Breast epithelium (tissue), 4 donors: ENCODE data around the gene RBM8A. TPM values are rescaled to one million over a fixed set of nuclear protein-coding genes. Genes with fewer than 3 reads are reported as not detected.

Experiments used
- DNase-seq, 2 donors: peaks; one replicate each; pipeline ENCODE4 v3.0.0-alpha.2; 2019; ENCODE audit warnings: low spot score in 2 of 2
- H3K27ac ChIP-seq, 2 donors: fragments of 200-600 bp; sonication (generic) in 1 of 2; one replicate each; pipeline ENCODE4 v1.5.1; 2016 to 2019; ENCODE audit warnings: mild to moderate bottlenecking in 1 of 2
- H3K27me3 ChIP-seq, 2 donors: fragments of 200-600 bp; sonication (generic) in 1 of 2; one replicate each; pipeline versions ENCODE4 v1.5.1 to v1.6.0; 2017 to 2019; ENCODE audit warnings: control low read depth in 1 of 2, mild to moderate bottlenecking in 1 of 2
- H3K36me3 ChIP-seq: fragments of 200-600 bp; one replicate; pipeline ENCODE4 v1.5.1; 2019
- H3K4me1 ChIP-seq, 2 donors: fragments of 200-600 bp; sonication (generic); one replicate each; pipeline ENCODE4 v1.5.1; 2016 to 2019; ENCODE audit warnings: control low read depth in 1 of 2
- H3K4me3 ChIP-seq, 3 donors: fragments of 200-600 bp; sonication (generic); 1 replicate in 2 of 3; 2 replicates in 1 of 3; pipeline ENCODE4 v1.5.1; 2016 to 2019; ENCODE audit warnings: mild to moderate bottlenecking in 3 of 3, moderate library complexity in 2 of 3
- H3K9me3 ChIP-seq, 2 donors: fragments of 200-600 bp; sonication (generic) in 1 of 2; one replicate each; pipeline ENCODE4 v1.5.1; 2016 to 2019; ENCODE audit warnings: control low read depth in 1 of 2
- CTCF ChIP-seq, 3 donors: fragments of 450-650 bp; IDR thresholded peaks; one replicate each; pipeline ENCODE4 v1.5.1; 2016 to 2017; ENCODE audit warnings: antibody characterized with exemption in 3 of 3, mild to moderate bottlenecking in 3 of 3, moderate library complexity in 3 of 3
- POLR2A ChIP-seq: fragments of 450-650 bp; IDR thresholded peaks from one replicate; pipeline ENCODE4 v1.6.1; 2016; ENCODE audit warnings: antibody characterized with exemption, mild to moderate bottlenecking, moderate library complexity
- POLR2AphosphoS5 ChIP-seq, 3 donors: sonication (generic); formaldehyde crosslinking; IDR thresholded peaks; one replicate each; pipeline ENCODE4 v1.6.1; 2017; ENCODE audit warnings: antibody characterized with exemption in 3 of 3
- intact Hi-C: fragments of 100-400 bp; cut with DNase I; formaldehyde crosslinking; loops from one replicate; pipeline ENCODE4 v1.15.1; 2023; ENCODE audit warnings: low total_unique reads
- total RNA-seq, 3 donors: library from RNA; depleted of rRNA; stranded (reverse); fragments of >200 nt; gene quantifications; one replicate each; pipeline ENCODE4 v1.1.0, GENCODE V29; 2016

The RBM8A gene
- 100 to 1,000 TPM; 115 to 137 (median 128) TPM for total RNA-seq

GRCh38 chr1:145927063-145927886, at the start of gene RBM8A:
Gene RBM8A (minus strand): TSS chr1:145927484. CDS start chr1:145927426, 58 bp downstream.
- no peaks in the 10 kb centered on the region for H3K27me3 ChIP-seq
- peak within 1 kb of the TSS; percentile 63 to 82 (median 67) for H3K4me3 ChIP-seq
- H3K27ac ChIP-seq: peak within 1 kb of the TSS; percentile 96 to 97
- H3K4me1 ChIP-seq: peaks cover 0 to 5% of the 10 kb centered on the region in 2 donors
- TF ChIP-seq CTCF (IDR thresholded peaks at IDR 0.05): peak; percentile 67 to 77 (median 74)
- TF ChIP-seq POLR2AphosphoS5 (IDR thresholded peaks at IDR 0.05): peak; percentile 99 to 100 (median 99)
- TF ChIP-seq POLR2A: peak; percentile 98
- no peaks in the 10 kb centered on the region for H3K36me3 ChIP-seq
- H3K9me3 ChIP-seq: no peaks in the 10 kb centered on the region
- intact Hi-C loops: no loop called here
- DNase-seq: peak; percentile 95 to 98

- H3K27me3 ChIP-seq: no peaks in the 10 kb centered on the region
- peak overlapping the region in 1 of 3 donors; percentile 39 for H3K4me3 ChIP-seq
- peak; percentile 19 to 31 for DNase-seq
- H3K4me1 ChIP-seq: peaks cover 12 to 21% of the 10 kb centered on the region in 2 donors
- TF ChIP-seq CTCF (IDR thresholded peaks at IDR 0.05) (no peak), POLR2A (no peak), POLR2AphosphoS5 (IDR thresholded peaks at IDR 0.05) (no peak)
- H3K27ac ChIP-seq: peak overlapping the region; percentile 95 to 97
- no peaks in the 10 kb centered on the region for H3K36me3 ChIP-seq
- no peaks in the 10 kb centered on the region for H3K9me3 ChIP-seq
- intact Hi-C loops: no loop called here
Observed at GRCh38 chr1:145977016-145977415, 49.7 kb upstream of the RBM8A start.

GRCh38 chr1:145975216-145975615, 47.9 kb upstream of the RBM8A start:
- Histone ChIP-seq H3K4me3 (no peak overlapping the region), H3K9me3 (no peaks in the 10 kb centered on the region), H3K36me3 (no peaks in the 10 kb centered on the region), H3K27ac (peak overlapping the region in 1 of 2 donors; percentile 23), H3K27me3 (no peaks in the 10 kb centered on the region), H3K4me1 (peaks cover 12 to 17% of the 10 kb centered on the region in 2 donors)
- peak in 1 of 2 donors; percentile 47 for DNase-seq
- intact Hi-C loops: no loop called here
- no peak for TF ChIP-seq POLR2AphosphoS5 (IDR thresholded peaks at IDR 0.05)
- TF ChIP-seq POLR2A: no peak
- no peak for TF ChIP-seq CTCF (IDR thresholded peaks at IDR 0.05)

- no peak for TF ChIP-seq POLR2A
- no peak for TF ChIP-seq POLR2AphosphoS5 (IDR thresholded peaks at IDR 0.05)
- TF ChIP-seq CTCF (IDR thresholded peaks at IDR 0.05): no peak
- H3K27ac ChIP-seq: no peak overlapping the region
- intact Hi-C loops: no loop called here
- H3K4me1 ChIP-seq: peaks cover 8 to 12% of the 10 kb centered on the region in 2 donors
- H3K36me3 ChIP-seq: no peaks in the 10 kb centered on the region
- DNase-seq: peak in 1 of 2 donors; percentile 22
- no peak overlapping the region for H3K4me3 ChIP-seq
- no peaks in the 10 kb centered on the region for H3K27me3 ChIP-seq
- H3K9me3 ChIP-seq: no peaks in the 10 kb centered on the region
Observed at GRCh38 chr1:145974721-145975120, 47.4 kb upstream of the RBM8A start.

- no peak for DNase-seq
- TF ChIP-seq CTCF (IDR thresholded peaks at IDR 0.05): no peak
- H3K9me3 ChIP-seq: no peaks in the 10 kb centered on the region
- no peaks in the 10 kb centered on the region for H3K27me3 ChIP-seq
- H3K4me1 ChIP-seq: peaks cover 0 to under 1% of the 10 kb centered on the region in 2 donors
- H3K27ac ChIP-seq: no peak overlapping the region
- H3K4me3 ChIP-seq: no peak overlapping the region
- intact Hi-C loops: no loop called here
- no peaks in the 10 kb centered on the region for H3K36me3 ChIP-seq
Observed at GRCh38 chr1:145972580-145972979, 45.3 kb upstream of the RBM8A start.
